GM12878 (cell line): Measurements from ENCODE around the gene CRELD2. TPM values are rescaled to one million over a fixed set of nuclear protein-coding genes. Genes with fewer than 3 reads are reported as not detected.

Experiments
- ATAC-seq: fragments of 200-7000 bp; cut with Tn5 transposase; 3 replicates; pipeline ENCODE4 v1.9.1; 2020; ENCODE audit warnings: mild to moderate bottlenecking, moderate library complexity
- BruUV-seq: library from RNA; stranded (reverse); fragments of 400-500 nt; replicated peaks from 2 replicates; lab custom pipeline; 2021; lab: Mats Ljungman, UMichigan
- CTCF ChIA-PET: fragments of 300-600 bp; sonication (Branson Sonifier 250); formaldehyde crosslinking; extraction: SDS; loops from one replicate; lab custom pipeline; 2021; ENCODE audit warnings: inconsistent platforms; lab: Yijun Ruan, JAX
- POLR2A ChIA-PET: fragments of 350-600 bp; formaldehyde crosslinking; extraction: SDS; loops from one replicate; lab custom pipeline; 2021; ENCODE audit warnings: inconsistent platforms; lab: Charles Lee
- RAD21 ChIA-PET: fragments of 300-600 bp; sonication (Branson Sonifier 250); formaldehyde crosslinking; loops from one replicate; lab custom pipeline; 2023; ENCODE audit warnings: antibody characterized with exemption; ENCODE audit not compliant: unreplicated experiment; lab: Charles Lee
- SMC1A ChIA-PET: fragments of 300-600 bp; sonication (Branson Sonifier 250); formaldehyde crosslinking; loops from one replicate; lab custom pipeline; 2023; ENCODE audit not compliant: unreplicated experiment, uncharacterized antibody; lab: Charles Lee
- DNase-seq: peaks from one replicate; pipeline ENCODE4 v3.0.0-alpha.2; 2011; ENCODE audit warnings: low read depth, low spot score
- FAIRE-seq: peaks from 3 replicates; lab custom pipeline; 2011; peaks lifted over from hg19 to GRCh38; lab: Jason Lieb, UNC
- H2AFZ ChIP-seq: 2 replicates; pipeline ENCODE4 v1.6.0; 2011; ENCODE audit warnings: low read depth, low read length, control low read depth; ENCODE audit not compliant: control insufficient read depth
- H3K27ac ChIP-seq: 2 replicates; pipeline ENCODE4 v1.5.1; 2011; ENCODE audit warnings: control low read depth; ENCODE audit not compliant: control insufficient read depth, insufficient read depth
- H3K27me3 ChIP-seq, 2 experiments: replicated peaks in 1 of 2; 2 replicates each; pipeline versions ENCODE4 v1.6.0 to v1.6.1; 2011; ENCODE audit warnings: low read length in 1 of 2; ENCODE audit not compliant: control insufficient read depth in 2 of 2, insufficient read depth in 2 of 2
- H3K36me3 ChIP-seq, 2 experiments: 2 replicates each; pipeline ENCODE4 v1.5.1; 2011; ENCODE audit warnings: low read length in 1 of 2; ENCODE audit not compliant: control insufficient read depth in 2 of 2, insufficient read depth in 2 of 2
- H3K4me1 ChIP-seq: 2 replicates; pipeline ENCODE4 v1.6.1; 2011; ENCODE audit warnings: mild to moderate bottlenecking, low read length, moderate library complexity, mixed read lengths; ENCODE audit not compliant: control insufficient read depth, insufficient read depth
- H3K4me2 ChIP-seq: 2 replicates; pipeline ENCODE4 v1.6.0; 2011; ENCODE audit warnings: control low read depth; ENCODE audit not compliant: control insufficient read depth, insufficient read depth
- H3K4me3 ChIP-seq: fragments of 200-600 bp; sonication (generic); 2 replicates; pipeline ENCODE4 v1.5.1; 2016
- H3K79me2 ChIP-seq: 2 replicates; pipeline ENCODE4 v1.6.0; 2011; ENCODE audit warnings: low read length; ENCODE audit not compliant: control insufficient read depth, insufficient read depth
- H3K9ac ChIP-seq: 2 replicates; pipeline ENCODE4 v1.8.0; 2011; ENCODE audit warnings: low read length, control low read depth, mixed read lengths; ENCODE audit not compliant: control insufficient read depth, insufficient read depth
- H3K9me3 ChIP-seq: replicated peaks from 3 replicates; pipeline ENCODE4 v1.5.1; 2011; ENCODE audit warnings: mild to moderate bottlenecking, low read length; ENCODE audit not compliant: control insufficient read depth, insufficient read depth
- H4K20me1 ChIP-seq: 2 replicates; pipeline ENCODE4 v1.6.0; 2011; ENCODE audit not compliant: control insufficient read depth, insufficient read depth
- ASH2L ChIP-seq: fragments of 300-600, 200-600 bp; sonication (generic); IDR thresholded peaks from 2 replicates; pipeline ENCODE4 v1.6.1; 2017; ENCODE audit warnings: low read depth, mild to moderate bottlenecking, borderline replicate concordance
- BRCA1 ChIP-seq: IDR thresholded peaks from 2 replicates; pipeline ENCODE4 v1.6.1; 2011; ENCODE audit warnings: low read depth, low read length, improper control_type of control experiment
- CHD2 ChIP-seq: IDR thresholded peaks from 2 replicates; pipeline ENCODE4 v1.6.1; 2011; ENCODE audit warnings: low read depth, low read length, improper control_type of control experiment, borderline replicate concordance
- JUNB ChIP-seq: IDR thresholded peaks from 2 replicates; pipeline ENCODE4 v1.6.1; 2016; ENCODE audit warnings: antibody characterized with exemption, mild to moderate bottlenecking
- POLR2A ChIP-seq: IDR thresholded peaks from 2 replicates; pipeline ENCODE4 v1.6.1; 2011; ENCODE audit warnings: low read depth, mild to moderate bottlenecking, low read length
- POU2F2 ChIP-seq: IDR thresholded peaks from 3 replicates; pipeline ENCODE4 v1.6.1; 2011; ENCODE audit warnings: low read depth, mild to moderate bottlenecking, low read length, borderline replicate concordance
- SMARCA5 ChIP-seq: fragments of 450-650 bp; IDR thresholded peaks from 2 replicates; pipeline ENCODE4 v1.6.1; 2017; ENCODE audit warnings: mild to moderate bottlenecking
- SREBF2 ChIP-seq: IDR thresholded peaks from 2 replicates; pipeline ENCODE4 v1.6.1; 2012; ENCODE audit warnings: mild to moderate bottlenecking, low read length
- SUPT20H ChIP-seq: IDR thresholded peaks from 2 replicates; pipeline ENCODE4 v1.6.1; 2011; ENCODE audit warnings: low read depth, mild to moderate bottlenecking, low read length, moderate library complexity, borderline replicate concordance; ENCODE audit not compliant: control insufficient read depth
- ZNF217 ChIP-seq: fragments of 450-650 bp; IDR thresholded peaks from 2 replicates; pipeline ENCODE4 v1.6.1; 2017; ENCODE audit warnings: antibody characterized with exemption, mild to moderate bottlenecking
- ZNF274 ChIP-seq: IDR thresholded peaks from one replicate; pipeline ENCODE4 v1.8.0; 2011; ENCODE audit not compliant: insufficient read length, insufficient read depth
- WGBS: methylation state at CpG from one replicate; pipeline ENCODE4 v1.1.6; 2016; ENCODE audit warnings: low lambda C conversion rate; ENCODE audit not compliant: insufficient replicate concordance, insufficient coverage; ENCODE audit errors: missing lambda C conversion rate; 5-methylcytosine and 5-hydroxymethylcytosine counted together
- in situ Hi-C: fragments of 300-500 bp; cut with MboI; formaldehyde crosslinking; loops from 9 replicates; pipeline ENCODE4 v1.14.3; 2018; ENCODE audit warnings: mixed read lengths
- intact Hi-C: fragments of 100-400 bp; cut with micrococcal nuclease; formaldehyde crosslinking; loops from one replicate; pipeline ENCODE4 v1.14.2; 2022; ENCODE audit not compliant: unreplicated experiment
- polyA plus RNA-seq, 11 experiments: library from polyadenylated mRNA; depleted of rRNA in 4 of 11; unstranded in 6 of 11; stranded (reverse) in 5 of 11; fragments of >200 nt; fragmentation: Nextera tagmentation in 4 of 11; fragmentation: Illumina TruSeq in 1 of 11; extraction: Ambion mirVana in 4 of 11; extraction: Trizol in 1 of 11; gene quantifications; 1 replicate in 1 of 11; 2 replicates in 10 of 11; pipeline versions ENCODE4 v1.2.1 to v1.2.3, GENCODE V29; 2011 to 2016; ENCODE audit warnings: inconsistent platforms in 2 of 11, missing spikeins in 2 of 11, low read depth in 1 of 11
- total RNA-seq, 4 experiments: library from RNA; depleted of rRNA in 3 of 4; stranded (reverse); fragments of >200 nt in 3 of 4; fragmentation: Illumina TruSeq in 1 of 4; extraction: Trizol in 1 of 4; gene quantifications; 2 replicates each; pipeline versions ENCODE4 v1.2.1 to v1.2.3, GENCODE V29; 2013 to 2021
- TF ChIP-seq, protein P1 (sequence below): IDR thresholded peaks from 2 replicates; pipeline ENCODE4 v1.6.1; 2012; ENCODE audit warnings: low read depth, low read length, improper control_type of control experiment

CRELD2 gene
- total and polyA plus RNA-seq, 10 of the 15 experiments (the other 5 are each of a cell fraction or from before 2014, with no cell fraction given): 9.4 to 111 (median 25.9) TPM

DNA sequence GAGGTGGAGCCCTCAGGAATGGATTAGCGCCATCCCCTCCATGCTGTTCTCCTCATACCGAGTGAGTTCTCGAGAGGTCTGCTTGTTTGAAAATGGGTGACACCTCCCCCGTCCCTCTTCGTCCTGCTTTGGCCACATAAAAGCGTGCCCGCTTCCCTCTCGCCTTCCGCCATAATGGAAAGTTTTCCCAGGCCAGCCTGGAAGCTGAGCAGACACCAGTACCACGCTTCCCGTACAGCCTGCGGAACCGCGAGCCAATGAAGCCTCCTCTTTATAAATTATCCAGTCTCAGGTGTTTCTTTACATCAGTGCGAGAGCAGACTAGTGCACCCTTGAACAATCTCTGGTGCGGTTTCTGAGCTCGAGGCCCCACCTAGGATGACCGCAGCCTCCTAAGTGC, 13.0 kb upstream of the CRELD2 start:
- Histone ChIP-seq H3K36me3 (peaks cover 0 to 17% of the 10 kb centered on the region in 2 experiments; a peak in 3 of 4 replicates), H3K4me3 (no peak overlapping the region), H3K4me2 (no peak overlapping the region), H3K79me2 (no peaks in the 10 kb centered on the region), H4K20me1 (no peaks in the 10 kb centered on the region), H3K4me1 (no peaks in the 10 kb centered on the region), H2AFZ (no peak overlapping the region), H3K9ac (no peak overlapping the region), H3K27ac (no peak overlapping the region), H3K9me3 (no peaks in the 10 kb centered on the region; the same call in 2 of the 3 replicates), H3K27me3 (no peaks in the 10 kb centered on the region)
- in situ Hi-C loops (no loop called here), intact Hi-C loops (no loop called here)
- TF ChIP-seq ZNF217 (no peak), POLR2A (no peak)
- FAIRE-seq: no peak
- ChIA-PET POLR2A (interaction anchor here (0.5 kb wide), 1 partner anchor 93 kb away, joined by 4 read pairs; no protein-coding TSS in a partner anchor), RAD21 (no interaction called here), SMC1A (no interaction called here), CTCF (no interaction called here)
- 95% methylated on average over 18 of the region's 18 CpGs for WGBS
- DNase-seq: no peak
- no TSS peak for BruUV-seq
- ATAC-seq: no peak

DNA sequence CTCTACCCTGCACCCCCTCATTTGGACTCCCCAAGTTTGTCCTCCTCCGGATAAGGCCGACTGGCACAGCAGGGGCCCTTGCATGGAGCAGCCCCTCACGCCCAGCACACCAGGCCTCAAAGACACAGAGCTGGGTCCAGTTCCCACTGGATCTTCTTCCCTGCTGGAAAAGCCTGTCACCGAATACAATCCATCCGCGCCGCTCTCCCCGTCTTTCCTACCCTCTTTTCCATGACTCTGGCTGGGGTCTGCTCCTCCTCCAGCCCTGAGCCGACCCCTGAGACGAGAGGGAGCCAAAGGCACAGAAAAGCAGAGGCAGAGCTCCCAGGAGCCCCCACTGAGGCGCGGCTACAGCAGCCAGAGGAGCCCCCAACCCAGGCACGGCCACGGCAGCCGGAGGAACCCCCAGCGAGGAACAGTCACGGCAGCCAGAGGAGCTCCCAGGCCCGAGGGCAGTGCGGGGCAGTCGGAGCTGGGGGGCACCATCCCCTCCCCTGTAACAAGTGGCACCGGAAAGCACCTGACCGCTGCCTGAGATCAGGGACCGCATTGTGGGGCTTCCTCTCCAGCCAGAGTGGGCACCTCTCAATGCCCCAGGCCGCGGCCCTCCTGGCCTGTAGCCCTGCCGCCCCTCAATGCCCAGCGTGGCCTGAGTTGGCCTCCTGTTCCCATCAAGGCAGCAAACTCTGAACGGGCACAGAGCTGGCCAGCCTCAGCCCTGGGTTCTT, 12.2 kb upstream of the CRELD2 start:
- no peak for FAIRE-seq
- ATAC-seq: no peak
- Histone ChIP-seq H3K9ac (no peak overlapping the region), H3K4me2 (no peak overlapping the region), H2AFZ (no peak overlapping the region), H4K20me1 (no peaks in the 10 kb centered on the region), H3K27me3 (no peaks in the 10 kb centered on the region), H3K4me3 (no peak overlapping the region), H3K36me3 (peaks cover 0 to 16% of the 10 kb centered on the region in 2 experiments; a peak in 3 of 4 replicates), H3K4me1 (no peaks in the 10 kb centered on the region), H3K79me2 (no peaks in the 10 kb centered on the region), H3K27ac (no peak overlapping the region), H3K9me3 (no peaks in the 10 kb centered on the region; the same call in 2 of the 3 replicates)
- 94% methylated on average over 28 of the region's 28 CpGs for WGBS
- ChIA-PET RAD21 (no interaction called here), POLR2A (no interaction called here), CTCF (no interaction called here), SMC1A (no interaction called here)
- DNase-seq: no peak
- in situ Hi-C loops (no loop called here), intact Hi-C loops (no loop called here)
- no TSS peak for BruUV-seq
- no peak for TF ChIP-seq SMARCA5
- TF ChIP-seq, protein P1, sequence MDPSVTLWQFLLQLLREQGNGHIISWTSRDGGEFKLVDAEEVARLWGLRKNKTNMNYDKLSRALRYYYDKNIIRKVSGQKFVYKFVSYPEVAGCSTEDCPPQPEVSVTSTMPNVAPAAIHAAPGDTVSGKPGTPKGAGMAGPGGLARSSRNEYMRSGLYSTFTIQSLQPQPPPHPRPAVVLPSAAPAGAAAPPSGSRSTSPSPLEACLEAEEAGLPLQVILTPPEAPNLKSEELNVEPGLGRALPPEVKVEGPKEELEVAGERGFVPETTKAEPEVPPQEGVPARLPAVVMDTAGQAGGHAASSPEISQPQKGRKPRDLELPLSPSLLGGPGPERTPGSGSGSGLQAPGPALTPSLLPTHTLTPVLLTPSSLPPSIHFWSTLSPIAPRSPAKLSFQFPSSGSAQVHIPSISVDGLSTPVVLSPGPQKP: no peak
- no peak for TF ChIP-seq SREBF2
- no peak for TF ChIP-seq BRCA1
- no peak for TF ChIP-seq ASH2L
- TF ChIP-seq SUPT20H: no peak
- no peak for TF ChIP-seq POU2F2
- TF ChIP-seq JUNB: no peak
- no peak for TF ChIP-seq CHD2
- TF ChIP-seq ZNF274: no peak
